ENCODE results near the gene CHL1. TPM values are rescaled to one million over a fixed set of nuclear protein-coding genes. Genes with fewer than 3 reads are reported as not detected.

Gene CHL1
- total RNA-seq, 1 experiment from 2014 or later = not detected

- Histone ChIP-seq H3K79me2 (ENCODE audit: low read depth) (no peaks in the 10 kb centered on the region), H3K27me3 (ENCODE audit: insufficient read depth, low read depth) (no peaks in the 10 kb centered on the region), H3K27ac (no peak overlapping the region), H4K20me1 (ENCODE audit: insufficient read depth) (no peaks in the 10 kb centered on the region), H3F3A (ENCODE audit: insufficient read depth, low read depth) (no peaks in the 10 kb centered on the region), H3K36me3 (ENCODE audit: low read depth) (no peaks in the 10 kb centered on the region), H3K4me2 (no peak overlapping the region), H3K4me3 (no peak overlapping the region), H3K4me1 (replicated peaks; ENCODE audit: insufficient read depth) (no peaks in the 10 kb centered on the region), H3K9me3 (ENCODE audit: insufficient read depth, low read depth) (no peaks in the 10 kb centered on the region), H3K9me2 (ENCODE audit: insufficient read depth) (no peaks in the 10 kb centered on the region), H2AFZ (no peak overlapping the region)
- CTCF ChIA-PET = no interaction called here
- DNase-seq = no peak
- POLR2A ChIA-PET (ENCODE audit: unreplicated experiment) = no interaction called here
- TF ChIP-seq CTCF (conservative IDR thresholded peaks at IDR 0.05) (no peak), EZH2 (IDR thresholded peaks at IDR 0.05; ENCODE audit: low read depth) (no peak)
- no TSS peak for BruUV-seq (replicated peaks)
- intact Hi-C loops (cut with micrococcal nuclease; ENCODE audit: unreplicated experiment) = no loop called here
These were observed 40.3 kb downstream of the CHL1 start for GRCh38 chr3:236881-237280.

- Histone ChIP-seq H3K9me2 (ENCODE audit: insufficient read depth) (no peaks in the 10 kb centered on the region), H3K4me2 (no peak overlapping the region), H3K36me3 (ENCODE audit: low read depth) (no peaks in the 10 kb centered on the region), H2AFZ (no peak overlapping the region), H3K9me3 (ENCODE audit: insufficient read depth, low read depth) (no peaks in the 10 kb centered on the region), H3K4me1 (replicated peaks; ENCODE audit: insufficient read depth) (no peaks in the 10 kb centered on the region), H3K27ac (no peak overlapping the region), H3K4me3 (no peak overlapping the region), H3F3A (ENCODE audit: insufficient read depth, low read depth) (no peaks in the 10 kb centered on the region), H4K20me1 (ENCODE audit: insufficient read depth) (no peaks in the 10 kb centered on the region), H3K27me3 (ENCODE audit: insufficient read depth, low read depth) (no peaks in the 10 kb centered on the region), H3K79me2 (ENCODE audit: low read depth) (no peaks in the 10 kb centered on the region)
- POLR2A ChIA-PET (ENCODE audit: unreplicated experiment) = no interaction called here
- DNase-seq = no peak
- no TSS peak for BruUV-seq (replicated peaks)
- TF ChIP-seq CTCF (conservative IDR thresholded peaks at IDR 0.05) (no peak), EZH2 (IDR thresholded peaks at IDR 0.05; ENCODE audit: low read depth) (no peak)
- intact Hi-C loops (cut with micrococcal nuclease; ENCODE audit: unreplicated experiment) = no loop called here
- CTCF ChIA-PET = no interaction called here
These were observed 46.2 kb downstream of the CHL1 start for GRCh38 chr3:242602-243355.

- Histone ChIP-seq H3K4me3 (no peak overlapping the region), H2AFZ (no peak overlapping the region), H3K79me2 (ENCODE audit: low read depth) (no peaks in the 10 kb centered on the region), H3K36me3 (ENCODE audit: low read depth) (no peaks in the 10 kb centered on the region), H3K9me2 (ENCODE audit: insufficient read depth) (no peaks in the 10 kb centered on the region), H3K27ac (no peak overlapping the region), H3K4me2 (no peak overlapping the region), H3F3A (ENCODE audit: insufficient read depth, low read depth) (no peaks in the 10 kb centered on the region), H3K4me1 (replicated peaks; ENCODE audit: insufficient read depth) (no peaks in the 10 kb centered on the region), H3K27me3 (ENCODE audit: insufficient read depth, low read depth) (no peaks in the 10 kb centered on the region), H3K9me3 (ENCODE audit: insufficient read depth, low read depth) (no peaks in the 10 kb centered on the region), H4K20me1 (ENCODE audit: insufficient read depth) (no peaks in the 10 kb centered on the region)
- ChIA-PET CTCF (interaction anchor here (0.6 kb wide), 1 partner anchor 63 kb away, joined by 3 read pairs; no protein-coding TSS in a partner anchor), POLR2A (ENCODE audit: unreplicated experiment) (no interaction called here)
- no TSS peak for BruUV-seq (replicated peaks)
- no peak for TF ChIP-seq EZH2 (IDR thresholded peaks at IDR 0.05; ENCODE audit: low read depth)
- TF ChIP-seq CTCF (conservative IDR thresholded peaks at IDR 0.05) = no peak
- DNase-seq = no peak
- intact Hi-C loops (cut with micrococcal nuclease; ENCODE audit: unreplicated experiment) = no loop called here
These were observed 46.8 kb downstream of the CHL1 start for GRCh38 chr3:243356-243725.
